ENCODE data around the gene PDGFB.

Gene PDGFB

GRCh38 chr22:39178206-39179111, 66.3 kb downstream of the PDGFB start:
- in situ Hi-C loops (cut with HindIII; ENCODE audit: low sequenced_read_pairs): no loop called here

GRCh38 chr22:39177791-39178190, 67.0 kb downstream of the PDGFB start:
- in situ Hi-C loops (cut with HindIII; ENCODE audit: low sequenced_read_pairs): no loop called here

GRCh38 chr22:39177456-39177775, 67.4 kb downstream of the PDGFB start:
- in situ Hi-C loops (cut with HindIII; ENCODE audit: low sequenced_read_pairs): no loop called here

DNA sequence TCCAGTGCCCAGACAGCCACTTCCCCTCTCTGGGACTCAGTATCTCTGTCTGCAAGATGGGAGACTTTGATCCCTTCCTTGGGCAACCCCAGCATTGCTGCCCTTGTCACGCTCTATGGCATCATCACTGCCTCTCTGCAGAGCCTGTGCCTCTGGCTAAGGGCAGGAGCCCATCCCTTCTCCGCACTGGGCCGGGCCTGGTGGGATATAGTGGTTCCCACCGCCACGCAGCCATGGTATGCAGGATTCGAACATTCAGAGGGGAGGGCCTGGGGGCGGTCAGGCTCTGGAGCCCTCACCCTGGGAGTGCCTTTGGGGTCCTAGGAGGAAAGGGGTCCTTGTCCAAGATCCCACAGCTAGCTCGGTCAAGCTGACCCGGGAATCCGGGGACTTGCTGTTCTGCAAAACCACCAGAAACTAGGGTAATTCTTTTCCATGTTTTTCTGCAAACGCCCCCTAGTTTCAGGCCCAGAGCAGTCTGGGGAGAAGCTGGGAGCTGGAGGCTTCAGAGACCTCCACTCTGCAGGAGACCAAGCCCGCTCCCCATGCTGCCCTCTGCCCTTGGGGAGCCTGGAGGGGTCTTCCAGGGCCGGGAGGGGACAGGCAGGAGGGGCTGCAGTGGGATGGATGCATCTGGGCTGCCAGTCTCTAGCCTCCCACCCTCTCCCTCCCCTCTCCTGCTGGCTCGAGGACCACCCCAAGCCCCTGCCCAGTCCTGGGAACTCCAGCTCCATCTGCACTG, 67.9 kb downstream of the PDGFB start:
- in situ Hi-C loops (cut with HindIII; ENCODE audit: low sequenced_read_pairs): no loop called here

- in situ Hi-C loops (cut with HindIII; ENCODE audit: low sequenced_read_pairs): no loop called here
Observed at GRCh38 chr22:39176143-39176713, 68.6 kb downstream of the PDGFB start.

DNA sequence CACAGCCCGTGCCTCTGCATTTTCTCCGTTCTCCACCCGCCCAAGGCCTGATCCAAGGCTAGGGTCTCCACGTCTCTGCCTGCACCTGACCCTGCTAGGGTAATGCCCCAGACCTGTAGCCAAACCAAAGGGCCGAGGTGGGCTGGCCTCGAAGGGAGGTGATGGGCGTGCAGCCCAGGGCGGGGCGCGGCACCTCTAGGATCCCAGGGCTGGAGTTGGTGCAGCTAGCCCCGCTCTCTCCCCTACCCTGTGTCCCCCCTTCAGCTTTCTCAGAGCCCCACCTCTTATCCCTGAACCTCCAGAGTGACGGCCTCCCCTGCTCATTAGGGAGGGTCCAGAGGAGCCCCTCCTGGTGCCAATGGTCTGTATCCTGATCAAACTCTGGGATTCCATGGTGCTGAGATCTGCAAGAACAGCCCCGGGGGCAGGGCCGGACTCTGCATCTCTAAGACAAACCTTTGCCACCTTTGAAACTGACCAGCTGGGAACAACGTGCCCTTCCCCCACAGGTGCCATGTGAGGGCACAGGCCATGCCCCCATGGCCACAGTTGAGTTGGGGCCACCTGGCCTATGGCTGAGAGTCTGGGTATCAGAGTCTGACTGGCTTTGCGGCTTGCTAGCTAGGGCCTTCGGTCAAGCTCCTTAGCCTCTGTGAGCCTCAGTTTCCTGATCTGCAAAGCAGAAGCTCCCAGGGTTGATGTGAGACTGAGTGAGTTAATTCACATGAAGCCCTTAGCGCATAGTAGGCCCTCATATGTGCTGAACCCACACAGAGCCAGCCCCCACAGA, 69.2 kb downstream of the PDGFB start:
- in situ Hi-C loops (cut with HindIII; ENCODE audit: low sequenced_read_pairs): no loop called here

GRCh38 chr22:39174498-39175352, 70.1 kb downstream of the PDGFB start:
- in situ Hi-C loops (cut with HindIII; ENCODE audit: low sequenced_read_pairs): no loop called here

- in situ Hi-C loops (cut with HindIII; ENCODE audit: low sequenced_read_pairs): no loop called here
Observed at GRCh38 chr22:39173787-39174497, 70.8 kb downstream of the PDGFB start.
